GM21825 (cell line): ENCODE data around the gene GRK4.
"Not testable (repeated sequence)": the region's sequence is repeated elsewhere in the genome, so short reads cannot be mapped to it uniquely, and the experiment has no call there.

ENCODE experiments used
- ATAC-seq: cut with Tn5 transposase; IDR thresholded peaks from one replicate; pipeline ENCODE4 v1.9.1; 2021; ENCODE audit warnings: mild to moderate bottlenecking, moderate library complexity; ENCODE audit not compliant: unreplicated experiment

Gene GRK4

DNA sequence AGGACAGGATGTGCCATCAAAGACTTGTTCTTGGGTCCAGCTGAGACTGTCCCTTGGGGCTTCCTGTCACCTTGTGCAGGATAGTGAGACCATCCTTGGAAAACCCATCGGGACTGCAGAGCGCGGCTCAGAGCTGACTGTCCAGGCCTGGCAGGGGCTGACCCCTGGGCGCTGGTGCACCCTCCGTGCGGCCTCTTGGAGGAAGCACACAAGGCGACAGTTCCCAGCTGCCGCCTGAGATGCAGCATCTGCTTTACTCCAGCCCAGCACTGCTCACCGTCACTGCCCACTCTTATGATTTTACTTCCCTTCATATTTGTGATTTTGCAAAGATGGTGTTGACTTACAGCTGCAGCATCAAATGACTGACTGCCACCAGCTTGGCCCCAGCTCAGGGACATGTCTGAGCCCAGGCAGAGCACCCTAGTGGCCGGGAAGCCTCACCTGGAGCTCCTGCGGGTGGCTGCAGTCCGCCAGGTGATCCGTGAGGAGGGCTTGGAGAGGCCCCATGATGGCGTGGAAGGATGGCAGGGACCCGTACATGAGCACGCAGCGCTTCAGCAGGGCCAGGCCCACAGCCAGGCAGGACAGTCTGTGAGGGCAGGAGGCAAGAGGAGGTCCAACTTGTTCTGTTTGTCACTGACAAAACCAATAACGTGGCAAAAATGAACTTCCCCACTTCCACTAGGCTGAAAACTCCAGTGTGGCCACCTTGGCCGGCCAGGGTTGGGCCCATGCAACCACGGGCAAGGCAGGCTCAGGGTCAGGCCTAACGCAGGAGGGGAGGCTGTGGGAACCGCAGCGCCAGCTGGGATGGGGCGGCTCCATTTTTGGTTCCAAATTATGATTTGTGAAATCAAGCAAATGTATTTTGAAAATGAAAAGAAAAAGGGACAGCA is 22.0 kb upstream of the GRK4 start:
- no peak for ATAC-seq

DNA sequence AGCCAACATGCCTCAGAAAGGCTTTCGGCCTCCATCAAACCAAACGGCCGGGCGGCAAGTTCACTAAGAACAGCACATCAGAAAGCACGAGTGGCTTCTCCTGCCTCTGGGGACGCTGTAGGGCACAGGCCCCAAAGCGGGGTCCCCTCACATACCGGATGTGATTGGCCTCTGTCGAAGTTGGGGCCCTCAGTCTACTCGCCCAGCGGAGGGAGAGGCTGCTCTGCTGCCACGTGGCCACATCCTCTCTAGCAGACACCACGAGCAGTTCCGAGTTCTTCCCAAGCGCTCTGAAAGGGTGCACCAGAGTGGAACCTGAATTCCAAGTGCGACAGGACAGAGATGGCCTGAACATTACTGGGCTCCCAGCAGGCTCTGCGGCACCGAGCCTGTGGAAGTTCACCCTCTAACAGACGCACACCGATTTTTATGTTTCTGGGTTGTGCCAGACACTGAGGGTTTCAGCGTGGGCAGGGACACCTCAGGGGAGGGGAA is 21.3 kb upstream of the GRK4 start:
- ATAC-seq, result no peak

GRCh38 chr4:2942532-2943363 is 20.6 kb upstream of the GRK4 start:
- ATAC-seq, result no peak

- no peak for ATAC-seq
Measured at GRCh38 chr4:2943364-2944090, 19.8 kb upstream of the GRK4 start.

- no peak for ATAC-seq
Measured at GRCh38 chr4:2944091-2944482, 19.3 kb upstream of the GRK4 start.

- no peak for ATAC-seq
Measured at GRCh38 chr4:2944586-2945526, 18.5 kb upstream of the GRK4 start.

DNA sequence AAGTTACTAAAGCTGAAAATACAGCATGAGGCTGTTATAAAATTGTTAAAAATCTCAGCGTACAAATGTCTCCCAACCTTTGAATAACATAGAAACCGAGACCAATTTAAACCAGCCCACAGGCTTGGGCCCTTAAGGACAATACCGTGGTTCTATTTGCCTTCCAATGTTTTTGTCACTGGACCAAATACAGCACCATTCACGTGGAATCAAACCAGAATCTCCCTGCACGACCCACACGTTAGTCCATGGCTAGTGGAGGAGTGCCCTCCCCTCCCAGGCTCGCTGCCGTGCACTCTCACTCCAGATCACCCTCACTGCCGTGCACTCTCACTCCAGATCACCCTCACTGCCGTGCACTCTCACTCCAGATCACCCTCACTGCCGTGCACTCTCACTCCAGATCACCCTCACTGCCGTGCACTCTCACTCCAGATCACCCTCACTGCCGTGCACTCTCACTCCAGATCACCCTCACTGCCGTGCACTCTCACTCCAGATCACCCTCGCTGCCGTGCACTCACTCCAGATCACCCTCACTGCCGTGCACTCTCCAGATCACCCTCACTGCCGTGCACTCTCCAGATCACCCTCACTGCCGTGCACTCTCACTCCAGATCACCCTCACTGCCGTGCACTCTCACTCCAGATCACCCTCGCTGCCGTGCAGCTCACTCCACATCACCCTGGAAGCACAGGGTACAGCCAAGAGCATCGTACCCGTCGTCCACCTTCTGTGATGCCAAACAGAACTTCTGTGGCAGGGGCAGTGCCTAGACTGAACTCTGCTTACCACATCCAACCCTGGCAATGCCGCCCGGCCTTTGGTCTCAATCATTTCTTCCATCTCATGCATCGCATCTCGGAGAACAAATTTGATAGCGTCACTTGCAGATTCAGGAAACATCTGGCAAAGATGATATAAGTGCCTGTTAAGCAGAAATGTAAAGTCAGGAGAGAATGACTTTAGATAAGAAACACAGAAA is 17.5 kb upstream of the GRK4 start:
- not testable (repeated sequence) for ATAC-seq

GRCh38 chr4:2946812-2947600 is 16.4 kb upstream of the GRK4 start:
- ATAC-seq, result no peak

- ATAC-seq, result no peak
Measured at GRCh38 chr4:2947926-2948325, 15.4 kb upstream of the GRK4 start.

- no peak for ATAC-seq
Measured at GRCh38 chr4:2948895-2949781, 14.2 kb upstream of the GRK4 start.

DNA sequence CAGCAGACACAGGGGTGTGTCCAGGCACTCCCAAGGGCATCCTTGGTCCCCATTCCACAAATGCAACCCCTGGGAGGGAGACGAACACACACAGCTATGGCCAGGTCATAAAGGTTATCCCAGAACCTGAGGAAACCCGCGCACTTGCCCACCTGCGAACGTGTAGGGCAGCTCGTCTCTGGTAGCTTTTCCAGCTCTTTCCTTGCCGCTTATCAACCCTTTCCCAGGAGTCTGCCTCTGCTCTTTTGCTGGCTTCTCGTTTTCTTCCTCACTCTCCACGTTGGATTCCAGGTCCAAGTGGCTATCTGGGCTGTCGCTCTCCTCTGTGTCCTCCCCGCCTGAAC is 13.6 kb upstream of the GRK4 start:
- ATAC-seq, result no peak

GRCh38 chr4:2950221-2950989 is 13.0 kb upstream of the GRK4 start:
- no peak for ATAC-seq

- ATAC-seq, result no peak
Measured at GRCh38 chr4:2953496-2953895, 9.9 kb upstream of the GRK4 start.

- peak; percentile 49 for ATAC-seq
Measured at GRCh38 chr4:2954358-2955185, 8.8 kb upstream of the GRK4 start.

GRCh38 chr4:2955186-2956044 is 8.0 kb upstream of the GRK4 start:
- not testable (repeated sequence) for ATAC-seq
